Pancreas (tissue), 10 donors: Measurements from ENCODE around the gene PDHB. TPM values are rescaled to one million over a fixed set of nuclear protein-coding genes. Genes with fewer than 3 reads are reported as not detected.

Experiments
- ATAC-seq, 4 donors: fragments of 200-7000 bp; cut with Tn5 transposase; one replicate each; pipeline versions ENCODE4 v1.8.0 to v1.9.1; 2020; ENCODE audit warnings: mild to moderate bottlenecking in 4 of 4, moderate library complexity in 4 of 4
- DNase-seq, 6 donors: peaks; one replicate each; pipeline ENCODE4 v3.0.0-alpha.2; 2020
- FAIRE-seq: peaks from 2 replicates; lab custom pipeline; 2012; peaks lifted over from hg19 to GRCh38; lab: Jason Lieb, UNC
- H3K27ac ChIP-seq, 4 donors: fragments of 200-600 bp; sonication (generic); 1 replicate in 3 of 4; 2 replicates in 1 of 4; pipeline versions ENCODE4 v1.5.0 to v1.8.0; 2020
- H3K27me3 ChIP-seq, 4 donors: fragments of 200-600 bp; one replicate each; pipeline ENCODE4 v1.8.0; 2021
- H3K36me3 ChIP-seq, 3 donors: fragments of 200-600 bp; sonication (generic) in 1 of 3; one replicate each; pipeline versions ENCODE4 v1.5.0 to v1.8.0; 2020 to 2021
- H3K4me1 ChIP-seq, 3 donors: fragments of 200-600 bp; one replicate each; pipeline ENCODE4 v1.8.0; 2021
- H3K4me3 ChIP-seq, 4 donors: fragments of 200-600 bp; sonication (generic) in 2 of 4; one replicate each; pipeline versions ENCODE4 v1.5.0 to v1.8.0; 2020 to 2021
- H3K9me3 ChIP-seq, 4 donors: fragments of 200-600 bp; one replicate each; pipeline ENCODE4 v1.8.0; 2021
- CTCF ChIP-seq, 4 donors: fragments of 200-600 bp; sonication (generic) in 3 of 4; IDR thresholded peaks; one replicate each; pipeline versions ENCODE4 v1.5.0 to v1.8.0; 2021; ENCODE audit warnings: antibody characterized with exemption in 4 of 4
- WGBS, 2 donors: extraction: QIAGEN DNeasy Blood & Tissue Kit; methylation state at CpG; one replicate each; pipeline ENCODE4 v1.1.7; 2013; 5-methylcytosine and 5-hydroxymethylcytosine counted together
- intact Hi-C, 3 donors: fragments of 100-400 bp; cut with DNase I; formaldehyde crosslinking; loops; one replicate each; pipeline versions ENCODE4 v1.11.1 to v1.14.2; 2022
- polyA plus RNA-seq, 2 donors: library from polyadenylated mRNA; stranded (reverse); fragments of 200-250 nt; gene quantifications; one replicate each; pipeline ENCODE4 v1.2.3, GENCODE V29; 2013
- total RNA-seq, 6 donors: library from RNA; stranded (reverse); fragmentation: NEBNext Ultra II Directional in 4 of 6; extraction: Animal tissue kit (Norgen Biotek cat#: 25700) in 4 of 6; gene quantifications; one replicate each; pipeline versions ENCODE4 v1.2.1 to v1.2.4, GENCODE V29; 2021 to 2023
- donor health status: healthy with polysubstance abuse.
- donor health status: DM: no; HTN: no; CAD: no; lungs with moderate emphysema.
- donor health status: DM: no; HTN: no; CAD: no.
- donor health status: control.
- donor health status: control.
- donor health status: Bipolar disorder and iron deficiency.
- donor health status: DM: yes; HTN: yes; CAD: no.
- donor health status: DM: no; HTN: no; CAD: no.
- donor health status: DM: no; HTN: no; CAD: no.
- donor health status: DM: yes; HTN: yes; CAD: no.

The PDHB gene
- total and polyA plus RNA-seq, 8 donors: 17.7 to 44.9 (median 25.7) TPM

GRCh38 chr3:58411851-58412830 lies 21.5 kb downstream of the PDHB start:
- H3K36me3 ChIP-seq: peaks cover 0 to 3% (median 0%) of the 10 kb centered on the region in 3 donors
- no peaks in the 10 kb centered on the region for H3K4me1 ChIP-seq
- H3K27me3 ChIP-seq: no peaks in the 10 kb centered on the region
- no peaks in the 10 kb centered on the region for H3K9me3 ChIP-seq
- WGBS, 2 donors: 66 to 80% methylated on average over 8 of the region's 8 CpGs
- DNase-seq (no peak), ATAC-seq (no peak), FAIRE-seq (no peak)
- no peak for TF ChIP-seq CTCF (IDR thresholded peaks at IDR 0.05)
- intact Hi-C loops: loop anchor here in 2 of 3 donors (5.0 to 10.0 kb wide), 3 partner anchors 85 to 227 kb away; no protein-coding TSS in a partner anchor
- H3K4me3 ChIP-seq: no peak overlapping the region
- H3K27ac ChIP-seq: no peak overlapping the region

- TF ChIP-seq CTCF (IDR thresholded peaks at IDR 0.05): no peak
- Histone ChIP-seq H3K36me3 (peaks cover 0 to 3% (median 0%) of the 10 kb centered on the region in 3 donors), H3K4me1 (no peaks in the 10 kb centered on the region), H3K27ac (no peak overlapping the region), H3K4me3 (no peak overlapping the region), H3K27me3 (no peaks in the 10 kb centered on the region), H3K9me3 (no peaks in the 10 kb centered on the region)
- DNase-seq (no peak), ATAC-seq (no peak), FAIRE-seq (no peak)
- intact Hi-C loops: loop anchor here in 2 of 3 donors (5.0 to 10.0 kb wide), 3 partner anchors 84 to 226 kb away; no protein-coding TSS in a partner anchor
- 95 to 98% methylated on average over 3 of the region's 3 CpGs for whole genome bisulfite sequencing, 2 donors
Measured at GRCh38 chr3:58411036-58411435, 22.6 kb downstream of the PDHB start.

GRCh38 chr3:58409663-58410062 lies 24.0 kb downstream of the PDHB start:
- no peaks in the 10 kb centered on the region for H3K4me1 ChIP-seq
- 83 to 95% methylated on average over 3 of the region's 3 CpGs for WGBS, 2 donors
- intact Hi-C loops: loop anchor here in 2 of 3 donors (5.0 to 10.0 kb wide), 3 partner anchors 82 to 225 kb away; no protein-coding TSS in a partner anchor
- FAIRE-seq (no peak), DNase-seq (no peak), ATAC-seq (no peak)
- peaks cover 0 to 3% (median 0%) of the 10 kb centered on the region in 3 donors for H3K36me3 ChIP-seq
- H3K27ac ChIP-seq: no peak overlapping the region
- H3K9me3 ChIP-seq: no peaks in the 10 kb centered on the region
- H3K27me3 ChIP-seq: no peaks in the 10 kb centered on the region
- no peak overlapping the region for H3K4me3 ChIP-seq
- TF ChIP-seq CTCF (IDR thresholded peaks at IDR 0.05): no peak

GRCh38 chr3:58408906-58409305 lies 24.7 kb downstream of the PDHB start:
- FAIRE-seq: no peak
- no peaks in the 10 kb centered on the region for H3K9me3 ChIP-seq
- no peak for ATAC-seq
- H3K27me3 ChIP-seq: no peaks in the 10 kb centered on the region
- 84 to 87% methylated on average over 5 of the region's 5 CpGs for WGBS, 2 donors
- no peak for TF ChIP-seq CTCF (IDR thresholded peaks at IDR 0.05)
- H3K4me1 ChIP-seq: no peaks in the 10 kb centered on the region
- intact Hi-C loops: no loop called here
- H3K36me3 ChIP-seq: peaks cover 0 to 3% (median 0%) of the 10 kb centered on the region in 3 donors
- DNase-seq: no peak
- no peak overlapping the region for H3K4me3 ChIP-seq
- H3K27ac ChIP-seq: no peak overlapping the region
